GM21528 (cell line): ENCODE measurements around the gene QRSL1.
"Not testable (repeated sequence)": the region's sequence is repeated elsewhere in the genome, so short reads cannot be mapped to it uniquely, and the experiment has no call there.

ENCODE experiments used
- ATAC-seq: cut with Tn5 transposase; IDR thresholded peaks from one replicate; pipeline ENCODE4 v1.9.1; 2021; ENCODE audit warnings: mild to moderate bottlenecking, moderate library complexity; ENCODE audit not compliant: unreplicated experiment, low FRiP score

Gene QRSL1

GRCh38 chr6:106629103-106629858 is at the start of gene QRSL1, which contains the start of gene RTN4IP1:
QRSL1 (plus strand) TSS chr6:106629578; CDS start chr6:106629682, 104 bp downstream.
RTN4IP1 (minus strand) TSS chr6:106629498; CDS start chr6:106629021, 477 bp downstream.
- ATAC-seq, result peak; percentile 86

- ATAC-seq, result no peak
Observed at GRCh38 chr6:106581468-106581867, 47.9 kb upstream of the QRSL1 start.

- ATAC-seq, result no peak
Observed at GRCh38 chr6:106586815-106587415, 42.5 kb upstream of the QRSL1 start.

- ATAC-seq, result not testable (repeated sequence)
Observed at GRCh38 chr6:106588937-106589336, 40.4 kb upstream of the QRSL1 start.

GRCh38 chr6:106591111-106591825 is 38.1 kb upstream of the QRSL1 start:
- no peak for ATAC-seq

- ATAC-seq, result no peak
Observed at GRCh38 chr6:106599440-106599839, 29.9 kb upstream of the QRSL1 start.

GRCh38 chr6:106600329-106600728 is 29.0 kb upstream of the QRSL1 start:
- no peak for ATAC-seq

GRCh38 chr6:106608080-106608668 is 21.2 kb upstream of the QRSL1 start:
- no peak for ATAC-seq

- ATAC-seq, result no peak
Observed at GRCh38 chr6:106609699-106610098, 19.7 kb upstream of the QRSL1 start.

GRCh38 chr6:106611030-106611429 is 18.3 kb upstream of the QRSL1 start:
- ATAC-seq, result no peak

GRCh38 chr6:106612671-106613416 is 16.5 kb upstream of the QRSL1 start:
- no peak for ATAC-seq

GRCh38 chr6:106613590-106613989 is 15.8 kb upstream of the QRSL1 start:
- no peak for ATAC-seq

GRCh38 chr6:106614166-106614565 is 15.2 kb upstream of the QRSL1 start:
- no peak for ATAC-seq

GRCh38 chr6:106614592-106615257 is 14.7 kb upstream of the QRSL1 start:
- no peak for ATAC-seq

GRCh38 chr6:106617302-106617701 is 12.1 kb upstream of the QRSL1 start:
- peak; percentile 86 for ATAC-seq

GRCh38 chr6:106617857-106618256 is 11.5 kb upstream of the QRSL1 start:
- ATAC-seq, result no peak

GRCh38 chr6:106618324-106618723 is 11.1 kb upstream of the QRSL1 start:
- no peak for ATAC-seq

- no peak for ATAC-seq
Observed at GRCh38 chr6:106619223-106619622, 10.2 kb upstream of the QRSL1 start.

- ATAC-seq, result no peak
Observed at GRCh38 chr6:106620931-106621672, 8.3 kb upstream of the QRSL1 start.
